ENCODE results near the gene EXT2. TPM values are rescaled to one million over a fixed set of nuclear protein-coding genes. Genes with fewer than 3 reads are reported as not detected.

Gene EXT2
- total RNA-seq, 4 donors from 2014 or later = 46.6 to 72.6 (median 68.8) TPM

GRCh38 chr11:44252999-44253602 is 157.6 kb downstream of the EXT2 start:
- intact Hi-C loops (cut with DNase I; ENCODE audit: low total_unique reads) = no loop called here
- TF ChIP-seq, protein P1, sequence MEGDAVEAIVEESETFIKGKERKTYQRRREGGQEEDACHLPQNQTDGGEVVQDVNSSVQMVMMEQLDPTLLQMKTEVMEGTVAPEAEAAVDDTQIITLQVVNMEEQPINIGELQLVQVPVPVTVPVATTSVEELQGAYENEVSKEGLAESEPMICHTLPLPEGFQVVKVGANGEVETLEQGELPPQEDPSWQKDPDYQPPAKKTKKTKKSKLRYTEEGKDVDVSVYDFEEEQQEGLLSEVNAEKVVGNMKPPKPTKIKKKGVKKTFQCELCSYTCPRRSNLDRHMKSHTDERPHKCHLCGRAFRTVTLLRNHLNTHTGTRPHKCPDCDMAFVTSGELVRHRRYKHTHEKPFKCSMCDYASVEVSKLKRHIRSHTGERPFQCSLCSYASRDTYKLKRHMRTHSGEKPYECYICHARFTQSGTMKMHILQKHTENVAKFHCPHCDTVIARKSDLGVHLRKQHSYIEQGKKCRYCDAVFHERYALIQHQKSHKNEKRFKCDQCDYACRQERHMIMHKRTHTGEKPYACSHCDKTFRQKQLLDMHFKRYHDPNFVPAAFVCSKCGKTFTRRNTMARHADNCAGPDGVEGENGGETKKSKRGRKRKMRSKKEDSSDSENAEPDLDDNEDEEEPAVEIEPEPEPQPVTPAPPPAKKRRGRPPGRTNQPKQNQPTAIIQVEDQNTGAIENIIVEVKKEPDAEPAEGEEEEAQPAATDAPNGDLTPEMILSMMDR (IDR thresholded peaks at IDR 0.05) = no peak
- no peak for TF ChIP-seq POLR2A (IDR thresholded peaks at IDR 0.05)
- no peak overlapping the region for H3K4me3 ChIP-seq (ENCODE audit: low read depth, poor library complexity, severe bottlenecking)
- WGBS, 2 donors = 83% methylated on average over 2 of the region's 2 CpGs
- DNase-seq (ENCODE audit: low spot score in 2 of 2) = no peak

DNA sequence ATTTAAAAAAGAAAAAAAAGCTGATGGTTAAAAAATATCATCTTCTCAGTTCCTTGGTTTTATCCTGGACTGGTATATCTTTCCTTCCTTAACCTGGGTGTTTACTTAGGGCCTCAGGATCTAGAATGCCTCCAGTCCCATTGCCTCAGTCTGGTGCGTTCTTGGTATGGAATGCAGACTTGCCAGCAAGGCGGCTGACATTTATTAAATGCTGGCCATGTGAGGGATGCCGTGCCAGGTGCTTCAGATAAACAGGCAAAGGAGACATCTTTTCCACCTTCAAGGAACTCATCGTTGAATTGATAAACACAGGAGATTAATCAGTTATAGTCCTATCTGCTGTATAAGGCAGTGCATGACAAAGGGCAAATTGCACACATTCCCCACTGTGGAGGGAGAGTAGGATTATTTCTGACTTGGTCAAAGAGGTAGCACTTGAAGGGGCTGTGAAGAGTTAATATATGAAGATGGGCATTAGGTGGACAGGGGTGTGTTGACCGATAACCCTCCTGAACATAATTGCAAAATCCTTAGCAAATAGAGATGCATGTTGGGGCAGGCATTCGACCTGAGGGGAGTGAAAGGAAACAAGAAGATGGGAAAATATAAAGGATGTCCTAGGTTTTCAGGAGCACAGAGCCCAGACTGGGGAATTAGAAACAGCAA is 160.1 kb downstream of the EXT2 start:
- 55 to 57% methylated on average over 6 of the region's 6 CpGs for WGBS, 2 donors
- H3K4me3 ChIP-seq (ENCODE audit: low read depth, poor library complexity, severe bottlenecking) = no peak overlapping the region
- DNase-seq (ENCODE audit: low spot score in 2 of 2) = no peak
- TF ChIP-seq, protein P1 (IDR thresholded peaks at IDR 0.05) = no peak
- no peak for TF ChIP-seq POLR2A (IDR thresholded peaks at IDR 0.05)
- intact Hi-C loops (cut with DNase I; ENCODE audit: low total_unique reads) = no loop called here

DNA sequence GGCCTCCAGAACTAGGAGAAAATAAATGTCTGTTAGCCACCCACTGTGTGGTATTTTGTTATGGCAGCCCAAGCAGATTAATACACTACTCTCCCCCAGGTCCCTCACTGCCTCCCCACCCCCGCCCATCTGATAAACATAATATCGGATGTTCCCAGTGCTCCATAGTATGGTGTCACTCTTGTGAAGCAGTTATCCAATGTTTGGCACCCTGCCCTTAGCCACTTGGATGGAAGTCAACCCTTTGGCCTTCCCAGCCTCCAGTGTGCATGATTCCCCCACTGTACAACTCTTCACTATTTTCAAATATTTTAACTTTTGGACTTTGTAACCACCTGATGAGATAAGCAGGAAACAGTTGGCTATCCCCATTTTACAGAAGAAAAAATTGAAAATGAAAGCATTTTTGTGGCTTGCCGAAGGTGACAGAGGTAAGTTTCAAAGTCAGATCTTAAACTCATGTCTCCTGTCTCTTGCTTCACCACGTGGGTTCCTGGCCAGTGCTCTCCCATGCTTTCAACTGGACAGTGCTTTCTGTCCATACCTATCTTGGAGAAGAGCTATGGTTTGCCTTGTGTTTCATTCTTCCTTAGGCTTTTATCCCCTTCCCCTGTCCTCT is 161.3 kb downstream of the EXT2 start:
- TF ChIP-seq, protein P1 (IDR thresholded peaks at IDR 0.05) = no peak
- DNase-seq (ENCODE audit: low spot score in 2 of 2) = peak in 1 of 2 donors; percentile 78
- no peak overlapping the region for H3K4me3 ChIP-seq (ENCODE audit: low read depth, poor library complexity, severe bottlenecking)
- 67 to 77% methylated on average over 4 of the region's 4 CpGs for WGBS, 2 donors
- intact Hi-C loops (cut with DNase I; ENCODE audit: low total_unique reads) = no loop called here

- TF ChIP-seq, protein P1 (IDR thresholded peaks at IDR 0.05) = no peak
- no peak for TF ChIP-seq POLR2A (IDR thresholded peaks at IDR 0.05)
- DNase-seq (ENCODE audit: low spot score in 2 of 2) = peak in 1 of 2 donors; percentile 37
- 87 to 91% methylated on average over 8 of the region's 8 CpGs for WGBS, 2 donors
- no peak overlapping the region for H3K4me3 ChIP-seq (ENCODE audit: low read depth, poor library complexity, severe bottlenecking)
- intact Hi-C loops (cut with DNase I; ENCODE audit: low total_unique reads) = no loop called here
Observed at GRCh38 chr11:44257338-44258189, 162.1 kb downstream of the EXT2 start.

DNA sequence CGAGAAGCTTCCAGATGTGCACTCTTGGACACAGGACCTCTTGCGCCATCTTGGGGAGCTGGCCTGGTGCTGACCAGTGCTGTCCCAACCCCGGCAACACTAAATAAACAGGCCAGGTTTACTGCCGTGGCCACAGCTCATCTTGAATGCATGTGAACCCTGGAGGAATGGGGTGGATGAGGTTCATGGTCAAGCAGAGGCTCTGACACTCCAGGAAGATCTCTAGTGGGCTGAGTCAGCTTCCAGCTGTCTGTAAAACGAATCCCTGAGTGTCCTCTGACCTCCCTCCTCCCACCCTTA is 162.7 kb downstream of the EXT2 start:
- intact Hi-C loops (cut with DNase I; ENCODE audit: low total_unique reads) = no loop called here
- 81 to 82% methylated on average over 5 of the region's 5 CpGs for WGBS, 2 donors

More for the DNA sequence above, 162.7 kb downstream of the EXT2 start:
- H3K4me3 ChIP-seq (ENCODE audit: low read depth, poor library complexity, severe bottlenecking) = no peak overlapping the region
- TF ChIP-seq, protein P1 (IDR thresholded peaks at IDR 0.05) = no peak
- no peak for TF ChIP-seq POLR2A (IDR thresholded peaks at IDR 0.05)
- DNase-seq (ENCODE audit: low spot score in 2 of 2) = peak in 1 of 2 donors; percentile 75
